BE2C (cell line): ENCODE measurements around the gene C16orf92.
"Not testable (repeated sequence)": the region's sequence is repeated elsewhere in the genome, so short reads cannot be mapped to it uniquely, and the experiment has no call there.

Source experiments
- DNase-seq: peaks from one replicate; pipeline ENCODE4 v3.0.0-alpha.2; 2020
- H3K27me3 ChIP-seq: fragments of 250-450 bp; sonication (Bioruptor Pico); 2 replicates; pipeline ENCODE4 v1.5.1; 2020; ENCODE audit warnings: mild to moderate bottlenecking
- H3K36me3 ChIP-seq: fragments of 250-450 bp; sonication (Bioruptor Pico); 2 replicates; pipeline ENCODE4 v1.5.1; 2020; ENCODE audit warnings: mild to moderate bottlenecking
- H3K4me1 ChIP-seq: fragments of 250-450 bp; sonication (Bioruptor Pico); 2 replicates; pipeline ENCODE4 v1.5.1; 2020
- H3K4me3 ChIP-seq: 2 replicates; pipeline ENCODE4 v1.5.1; 2011; ENCODE audit warnings: low read depth, low read length
- H3K9me3 ChIP-seq: fragments of 250-450 bp; sonication (Bioruptor Pico); 2 replicates; pipeline ENCODE4 v1.5.1; 2020
- CTCF ChIP-seq: IDR thresholded peaks from 2 replicates; pipeline ENCODE4 v1.5.1; 2012; ENCODE audit warnings: mild to moderate bottlenecking, low read depth, low read length

The C16orf92 gene

GRCh38 chr16:30033270-30033669, 10.3 kb downstream of the C16orf92 start:
- TF ChIP-seq CTCF = no peak
- Histone ChIP-seq H3K36me3 (no peaks in the 10 kb centered on the region), H3K4me3 (no peak overlapping the region), H3K27me3 (no peaks in the 10 kb centered on the region), H3K9me3 (no peaks in the 10 kb centered on the region), H3K4me1 (peaks cover 7% of the 10 kb centered on the region)
- no peak for DNase-seq

- TF ChIP-seq CTCF = no peak
Measured at GRCh38 chr16:30040221-30040620, 17.2 kb downstream of the C16orf92 start.

GRCh38 chr16:30040690-30041089, 17.7 kb downstream of the C16orf92 start:
- not testable (repeated sequence) for H3K4me1 ChIP-seq, H3K4me3 ChIP-seq, H3K36me3 ChIP-seq, DNase-seq, H3K27me3 ChIP-seq, H3K9me3 ChIP-seq

More at GRCh38 chr16:30040221-30040620, 17.2 kb downstream of the C16orf92 start:
- DNase-seq = no peak
- Histone ChIP-seq H3K4me3 (no peak overlapping the region), H3K27me3 (no peaks in the 10 kb centered on the region), H3K36me3 (no peaks in the 10 kb centered on the region), H3K9me3 (no peaks in the 10 kb centered on the region), H3K4me1 (no peaks in the 10 kb centered on the region)

DNA sequence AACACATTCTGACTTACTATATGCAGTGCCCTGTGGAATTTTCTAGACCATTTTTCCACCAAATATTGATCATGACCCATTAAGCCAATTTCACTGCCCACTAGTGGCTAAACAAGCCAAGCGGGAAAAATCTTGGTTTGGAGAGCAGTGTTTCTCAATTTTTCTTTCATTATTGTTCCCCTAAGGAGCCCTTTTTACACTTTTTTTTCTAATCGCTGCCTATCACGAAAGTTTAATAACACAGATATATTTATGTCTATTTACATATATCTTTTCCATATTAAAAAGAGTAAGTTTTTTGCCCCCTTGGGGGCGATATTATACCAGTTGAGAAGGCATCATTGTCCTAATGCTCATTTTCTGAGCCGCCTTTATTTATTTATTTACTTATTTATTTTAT, 18.8 kb downstream of the C16orf92 start:
- Histone ChIP-seq H3K4me1 (no peaks in the 10 kb centered on the region), H3K4me3 (no peak overlapping the region), H3K27me3 (no peaks in the 10 kb centered on the region), H3K36me3 (no peaks in the 10 kb centered on the region), H3K9me3 (no peaks in the 10 kb centered on the region)
- DNase-seq = no peak
- peak; percentile 70 for TF ChIP-seq CTCF

GRCh38 chr16:30046178-30046577, 23.2 kb downstream of the C16orf92 start:
- Histone ChIP-seq H3K36me3 (no peaks in the 10 kb centered on the region), H3K27me3 (no peaks in the 10 kb centered on the region), H3K4me3 (no peak overlapping the region), H3K4me1 (peaks cover 7% of the 10 kb centered on the region), H3K9me3 (no peaks in the 10 kb centered on the region)
- DNase-seq = no peak
- no peak for TF ChIP-seq CTCF

DNA sequence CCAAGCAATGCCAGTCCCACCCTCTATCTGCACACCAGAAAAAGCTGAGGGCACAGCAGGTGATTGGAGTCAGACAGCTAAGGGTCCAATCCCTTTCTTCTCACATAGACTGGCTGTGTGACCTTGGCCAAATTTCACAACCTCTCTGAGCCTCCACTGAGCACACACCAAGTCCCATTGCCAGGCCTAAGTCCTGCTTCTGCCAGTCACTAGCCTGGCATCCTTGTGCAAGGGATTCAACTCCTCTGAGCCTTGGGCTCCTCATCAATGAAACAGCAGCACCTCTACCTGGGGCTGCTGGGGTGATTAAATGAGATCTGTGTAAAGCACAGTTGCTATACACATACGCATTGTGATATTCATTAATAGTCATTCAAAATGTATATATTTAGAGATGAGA, 23.6 kb downstream of the C16orf92 start:
- no peak overlapping the region for H3K4me3 ChIP-seq
- no peaks in the 10 kb centered on the region for H3K9me3 ChIP-seq
- no peak for TF ChIP-seq CTCF

DNA sequence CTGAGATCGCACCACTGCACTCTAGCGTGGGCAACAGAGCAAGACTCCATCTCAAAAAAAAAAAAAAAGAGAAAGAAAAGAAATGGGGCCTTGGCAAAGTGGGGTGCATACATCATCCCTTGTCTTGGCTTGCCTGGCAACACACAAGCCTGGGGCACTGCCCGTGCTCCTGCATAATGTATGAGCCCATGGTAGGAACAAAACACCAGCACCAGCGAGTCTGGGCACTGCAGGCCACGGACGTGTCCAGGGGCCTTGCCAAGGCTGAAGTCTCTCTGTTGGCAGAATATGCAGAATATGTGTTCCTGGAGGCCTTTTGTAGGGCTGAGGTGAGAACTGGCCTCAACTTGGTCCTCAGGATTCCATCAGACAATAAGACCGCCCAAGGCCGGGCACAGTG, 26.9 kb downstream of the C16orf92 start:
- no peak overlapping the region for H3K4me3 ChIP-seq
- no peaks in the 10 kb centered on the region for H3K36me3 ChIP-seq
- no peaks in the 10 kb centered on the region for H3K9me3 ChIP-seq
- no peak for TF ChIP-seq CTCF
- DNase-seq = no peak
- H3K27me3 ChIP-seq = no peaks in the 10 kb centered on the region
- peaks cover 7% of the 10 kb centered on the region for H3K4me1 ChIP-seq

More for the DNA sequence above, 23.6 kb downstream of the C16orf92 start:
- no peak for DNase-seq
- no peaks in the 10 kb centered on the region for H3K27me3 ChIP-seq
- no peaks in the 10 kb centered on the region for H3K36me3 ChIP-seq
- H3K4me1 ChIP-seq = peaks cover 7% of the 10 kb centered on the region
